Measurements from ENCODE around the gene GUCY1B1. TPM values are rescaled to one million over a fixed set of nuclear protein-coding genes. Genes with fewer than 3 reads are reported as not detected.
A peak's percentile ranks its signal among the peaks of the same experiment; 100 is the strongest.

Gene GUCY1B1
- total RNA-seq, 6 experiments from 2014 or later, result 1.6 to 5.6 (median 3.9) TPM

DNA sequence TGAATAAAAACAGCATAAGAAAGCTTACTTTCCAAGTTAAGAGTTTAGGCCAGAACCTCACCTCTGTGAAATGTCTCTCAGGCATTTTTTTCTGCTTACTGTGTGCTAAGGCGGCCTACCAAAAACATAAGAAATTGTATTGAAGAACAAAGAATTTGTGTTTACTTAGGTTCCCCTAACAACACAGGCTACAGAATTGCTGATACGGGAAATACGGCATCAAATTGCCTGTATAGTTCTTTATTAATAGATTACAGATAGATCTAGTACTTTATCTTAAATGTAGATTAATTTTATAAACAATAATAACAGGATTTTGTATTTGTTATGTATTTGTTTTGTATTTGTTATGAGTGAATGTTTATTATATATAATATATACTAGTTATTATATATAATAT, 94.4 kb downstream of the GUCY1B1 start:
- DNase-seq, result no peak
- no peak overlapping the region for H3K4me3 ChIP-seq
- H3K27ac ChIP-seq, result no peak overlapping the region
- intact Hi-C loops (cut with DNase I), result no loop called here
- H3K36me3 ChIP-seq, result no peaks in the 10 kb centered on the region
- no peaks in the 10 kb centered on the region for H3K9me3 ChIP-seq
- H3K27me3 ChIP-seq, result no peaks in the 10 kb centered on the region
- peaks cover 0 to 9% (median 4%) of the 10 kb centered on the region in 4 donors for H3K4me1 ChIP-seq
- TF ChIP-seq POLR2A (IDR thresholded peaks at IDR 0.05), result no peak
- TF ChIP-seq, protein P1, sequence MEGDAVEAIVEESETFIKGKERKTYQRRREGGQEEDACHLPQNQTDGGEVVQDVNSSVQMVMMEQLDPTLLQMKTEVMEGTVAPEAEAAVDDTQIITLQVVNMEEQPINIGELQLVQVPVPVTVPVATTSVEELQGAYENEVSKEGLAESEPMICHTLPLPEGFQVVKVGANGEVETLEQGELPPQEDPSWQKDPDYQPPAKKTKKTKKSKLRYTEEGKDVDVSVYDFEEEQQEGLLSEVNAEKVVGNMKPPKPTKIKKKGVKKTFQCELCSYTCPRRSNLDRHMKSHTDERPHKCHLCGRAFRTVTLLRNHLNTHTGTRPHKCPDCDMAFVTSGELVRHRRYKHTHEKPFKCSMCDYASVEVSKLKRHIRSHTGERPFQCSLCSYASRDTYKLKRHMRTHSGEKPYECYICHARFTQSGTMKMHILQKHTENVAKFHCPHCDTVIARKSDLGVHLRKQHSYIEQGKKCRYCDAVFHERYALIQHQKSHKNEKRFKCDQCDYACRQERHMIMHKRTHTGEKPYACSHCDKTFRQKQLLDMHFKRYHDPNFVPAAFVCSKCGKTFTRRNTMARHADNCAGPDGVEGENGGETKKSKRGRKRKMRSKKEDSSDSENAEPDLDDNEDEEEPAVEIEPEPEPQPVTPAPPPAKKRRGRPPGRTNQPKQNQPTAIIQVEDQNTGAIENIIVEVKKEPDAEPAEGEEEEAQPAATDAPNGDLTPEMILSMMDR (IDR thresholded peaks at IDR 0.05), result no peak
- WGBS (ENCODE audit: insufficient coverage, low coverage, low lambda C conversion rate, missing lambda C conversion rate), result 95% methylated on average over 3 of the region's 3 CpGs
- ATAC-seq, result no peak

- intact Hi-C loops (cut with DNase I), result no loop called here
- Histone ChIP-seq H3K27me3 (no peaks in the 10 kb centered on the region), H3K9me3 (no peaks in the 10 kb centered on the region), H3K27ac (peak overlapping the region in 1 of 3 donors; percentile 51), H3K36me3 (no peaks in the 10 kb centered on the region), H3K4me1 (peaks cover 0 to 9% (median 0%) of the 10 kb centered on the region in 4 donors), H3K4me3 (peak overlapping the region; percentile 5 to 43 (median 9))
- ATAC-seq, result peak; percentile 86 to 98 (median 91)
- peak in 2 of 3 donors; percentile 27 to 50 for DNase-seq
- peak; percentile 64 for TF ChIP-seq POLR2A (IDR thresholded peaks at IDR 0.05)
- TF ChIP-seq, protein P1 (IDR thresholded peaks at IDR 0.05), result no peak
- 27% methylated on average over 6 of the region's 6 CpGs for WGBS (ENCODE audit: insufficient coverage, low coverage, low lambda C conversion rate, missing lambda C conversion rate)
Observed at GRCh38 chr4:155854582-155855226, 95.9 kb downstream of the GUCY1B1 start.

DNA sequence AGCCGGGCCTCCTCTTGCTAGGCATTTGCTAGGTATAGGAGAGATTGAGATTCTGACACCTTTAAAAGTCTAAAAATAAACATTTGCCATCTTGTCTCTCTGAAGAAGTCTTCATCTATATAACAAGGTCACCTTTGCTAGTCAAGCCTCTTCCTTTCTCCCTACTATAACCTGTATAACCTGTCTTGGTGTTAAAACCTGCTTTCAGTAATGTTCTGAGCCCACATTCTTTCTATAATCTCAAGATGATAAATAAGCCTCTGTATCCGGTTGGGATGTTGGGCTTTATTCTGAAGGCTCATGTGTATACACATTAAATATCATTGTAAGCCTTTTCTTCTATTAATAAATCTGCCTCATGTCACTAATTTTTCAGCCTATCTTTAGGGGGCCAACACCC, 97.1 kb downstream of the GUCY1B1 start:
- no peaks in the 10 kb centered on the region for H3K27me3 ChIP-seq
- WGBS (ENCODE audit: insufficient coverage, low coverage, low lambda C conversion rate, missing lambda C conversion rate), result 66% methylated on average over 2 of the region's 2 CpGs
- TF ChIP-seq, protein P1 (IDR thresholded peaks at IDR 0.05), result no peak
- no peak for TF ChIP-seq POLR2A (IDR thresholded peaks at IDR 0.05)

More for the DNA sequence above, 97.1 kb downstream of the GUCY1B1 start:
- Histone ChIP-seq H3K4me1 (peaks cover 0 to 9% (median 0%) of the 10 kb centered on the region in 4 donors), H3K27ac (no peak overlapping the region), H3K9me3 (no peaks in the 10 kb centered on the region), H3K4me3 (no peak overlapping the region), H3K36me3 (no peaks in the 10 kb centered on the region)
- no peak for DNase-seq
- ATAC-seq, result no peak
- intact Hi-C loops (cut with DNase I), result no loop called here

Other genes starting within 250 kb of the GUCY1B1 start
- 1 to 10 TPM; 3.7 to 7.8 (median 6.5) TPM for gene GUCY1A1, start 92.2 kb upstream of the GUCY1B1 start, total RNA-seq
- not detected for gene ASIC5, start 107.3 kb downstream of the GUCY1B1 start, total RNA-seq
- gene TDO2, start 144.7 kb downstream of the GUCY1B1 start, total RNA-seq, result 100 to 1,000 TPM; 158 to 634 (median 569) TPM
- 10 to 100 TPM; 23.8 to 44.7 (median 26.1) TPM for gene CTSO, start 194.8 kb downstream of the GUCY1B1 start, total RNA-seq